Breast epithelium (tissue), 4 donors: ENCODE measurements around the gene UBASH3B. TPM values are rescaled to one million over a fixed set of nuclear protein-coding genes. Genes with fewer than 3 reads are reported as not detected.
"Not testable (repeated sequence)": the region's sequence is repeated elsewhere in the genome, so short reads cannot be mapped to it uniquely, and the experiment has no call there.

ENCODE experiments used
- DNase-seq, 2 donors: peaks; one replicate each; pipeline ENCODE4 v3.0.0-alpha.2; 2019; ENCODE audit warnings: low spot score in 2 of 2
- H3K27ac ChIP-seq, 2 donors: fragments of 200-600 bp; sonication (generic) in 1 of 2; one replicate each; pipeline ENCODE4 v1.5.1; 2016 to 2019; ENCODE audit warnings: mild to moderate bottlenecking in 1 of 2
- H3K27me3 ChIP-seq, 2 donors: fragments of 200-600 bp; sonication (generic) in 1 of 2; one replicate each; pipeline versions ENCODE4 v1.5.1 to v1.6.0; 2017 to 2019; ENCODE audit warnings: control low read depth in 1 of 2, mild to moderate bottlenecking in 1 of 2
- H3K36me3 ChIP-seq: fragments of 200-600 bp; one replicate; pipeline ENCODE4 v1.5.1; 2019
- H3K4me1 ChIP-seq, 2 donors: fragments of 200-600 bp; sonication (generic); one replicate each; pipeline ENCODE4 v1.5.1; 2016 to 2019; ENCODE audit warnings: control low read depth in 1 of 2
- H3K4me3 ChIP-seq, 3 donors: fragments of 200-600 bp; sonication (generic); 1 replicate in 2 of 3; 2 replicates in 1 of 3; pipeline ENCODE4 v1.5.1; 2016 to 2019; ENCODE audit warnings: mild to moderate bottlenecking in 3 of 3, moderate library complexity in 2 of 3
- H3K9me3 ChIP-seq, 2 donors: fragments of 200-600 bp; sonication (generic) in 1 of 2; one replicate each; pipeline ENCODE4 v1.5.1; 2016 to 2019; ENCODE audit warnings: control low read depth in 1 of 2
- CTCF ChIP-seq, 3 donors: fragments of 450-650 bp; IDR thresholded peaks; one replicate each; pipeline ENCODE4 v1.5.1; 2016 to 2017; ENCODE audit warnings: antibody characterized with exemption in 3 of 3, mild to moderate bottlenecking in 3 of 3, moderate library complexity in 3 of 3
- POLR2A ChIP-seq: fragments of 450-650 bp; IDR thresholded peaks from one replicate; pipeline ENCODE4 v1.6.1; 2016; ENCODE audit warnings: antibody characterized with exemption, mild to moderate bottlenecking, moderate library complexity
- POLR2AphosphoS5 ChIP-seq, 3 donors: sonication (generic); formaldehyde crosslinking; IDR thresholded peaks; one replicate each; pipeline ENCODE4 v1.6.1; 2017; ENCODE audit warnings: antibody characterized with exemption in 3 of 3
- intact Hi-C: fragments of 100-400 bp; cut with DNase I; formaldehyde crosslinking; loops from one replicate; pipeline ENCODE4 v1.15.1; 2023; ENCODE audit warnings: low total_unique reads
- total RNA-seq, 3 donors: library from RNA; depleted of rRNA; stranded (reverse); fragments of >200 nt; gene quantifications; one replicate each; pipeline ENCODE4 v1.1.0, GENCODE V29; 2016

UBASH3B gene
- 1 to 10 TPM; 4.7 to 6.2 (median 4.8) TPM for total RNA-seq

- TF ChIP-seq CTCF (IDR thresholded peaks at IDR 0.05) (no peak), POLR2A (no peak), POLR2AphosphoS5 (IDR thresholded peaks at IDR 0.05) (no peak)
- H3K27me3 ChIP-seq: no peaks in the 10 kb centered on the region
- no peaks in the 10 kb centered on the region for H3K4me1 ChIP-seq
- H3K27ac ChIP-seq: peak within 1 kb of the TSS; percentile 87 to 91
- peak; percentile 55 to 59 for DNase-seq
- no peaks in the 10 kb centered on the region for H3K36me3 ChIP-seq
- no peaks in the 10 kb centered on the region for H3K9me3 ChIP-seq
- peak within 1 kb of the TSS; percentile 71 to 76 (median 72) for H3K4me3 ChIP-seq
- intact Hi-C loops: no loop called here
These were observed at the start of gene UBASH3B for GRCh38 chr11:122655527-122656072. Gene UBASH3B (plus strand): TSS chr11:122655722. CDS start chr11:122656050, 328 bp downstream.

- intact Hi-C loops, H3K27ac ChIP-seq, H3K36me3 ChIP-seq, DNase-seq, H3K9me3 ChIP-seq, H3K4me3 ChIP-seq, H3K4me1 ChIP-seq, H3K27me3 ChIP-seq: not testable (repeated sequence)
These were observed 48.4 kb upstream of the UBASH3B start for GRCh38 chr11:122607162-122607561.

GRCh38 chr11:122612123-122612824 is 43.2 kb upstream of the UBASH3B start:
- H3K9me3 ChIP-seq: no peaks in the 10 kb centered on the region
- TF ChIP-seq POLR2AphosphoS5 (IDR thresholded peaks at IDR 0.05) (no peak), CTCF (IDR thresholded peaks at IDR 0.05) (no peak), POLR2A (no peak)
- no peaks in the 10 kb centered on the region for H3K36me3 ChIP-seq
- no peak overlapping the region for H3K4me3 ChIP-seq
- H3K4me1 ChIP-seq: no peaks in the 10 kb centered on the region
- no peak for DNase-seq
- intact Hi-C loops: no loop called here
- H3K27ac ChIP-seq: no peak overlapping the region
- no peaks in the 10 kb centered on the region for H3K27me3 ChIP-seq

GRCh38 chr11:122616718-122617117 is 38.8 kb upstream of the UBASH3B start:
- H3K36me3 ChIP-seq: no peaks in the 10 kb centered on the region
- intact Hi-C loops: no loop called here
- DNase-seq: no peak
- no peaks in the 10 kb centered on the region for H3K4me1 ChIP-seq
- no peak overlapping the region for H3K4me3 ChIP-seq
- no peaks in the 10 kb centered on the region for H3K9me3 ChIP-seq
- no peaks in the 10 kb centered on the region for H3K27me3 ChIP-seq
- H3K27ac ChIP-seq: no peak overlapping the region
- TF ChIP-seq CTCF (IDR thresholded peaks at IDR 0.05) (no peak), POLR2AphosphoS5 (IDR thresholded peaks at IDR 0.05) (no peak), POLR2A (no peak)

GRCh38 chr11:122617297-122617696 is 38.2 kb upstream of the UBASH3B start:
- no peak for TF ChIP-seq CTCF (IDR thresholded peaks at IDR 0.05)
- TF ChIP-seq POLR2A: no peak
- Histone ChIP-seq H3K9me3 (no peaks in the 10 kb centered on the region), H3K27me3 (no peaks in the 10 kb centered on the region), H3K36me3 (no peaks in the 10 kb centered on the region), H3K4me1 (no peaks in the 10 kb centered on the region), H3K4me3 (no peak overlapping the region), H3K27ac (no peak overlapping the region)
- DNase-seq: no peak
- intact Hi-C loops: no loop called here
